Muscle of leg (tissue), 11 donors: Measurements from ENCODE around the gene CDH26. TPM values are rescaled to one million over a fixed set of nuclear protein-coding genes. Genes with fewer than 3 reads are reported as not detected.

Experiments
- DNase-seq: peaks from one replicate; pipeline ENCODE4 v3.0.0; 2013
- H3K27ac ChIP-seq: one replicate; pipeline ENCODE4 v1.5.1; 2013; ENCODE audit warnings: mild to moderate bottlenecking, low read length, control low read depth
- H3K27me3 ChIP-seq: one replicate; pipeline ENCODE4 v1.6.1; 2013; ENCODE audit warnings: low read length; ENCODE audit not compliant: control insufficient read depth, insufficient read depth
- H3K36me3 ChIP-seq: one replicate; pipeline ENCODE4 v1.6.1; 2013; ENCODE audit warnings: low read length; ENCODE audit not compliant: control insufficient read depth, insufficient read depth
- H3K4me1 ChIP-seq: one replicate; pipeline ENCODE4 v1.6.1; 2013; ENCODE audit warnings: low read length; ENCODE audit not compliant: control insufficient read depth, insufficient read depth
- H3K4me3 ChIP-seq: one replicate; pipeline ENCODE4 v1.5.1; 2013; ENCODE audit warnings: low read length, control low read depth
- H3K9me3 ChIP-seq: replicated peaks from 2 replicates; pipeline ENCODE4 v1.6.1; 2013; ENCODE audit warnings: low read depth, low read length; ENCODE audit not compliant: control insufficient read depth
- WGBS: methylation state at CpG from one replicate; pipeline ENCODE4 v1.1.5; 2013; ENCODE audit warnings: missing lambda C conversion rate; ENCODE audit not compliant: insufficient coverage; 5-methylcytosine and 5-hydroxymethylcytosine counted together
- polyA plus RNA-seq, 8 donors: library from polyadenylated mRNA; unstranded; fragments of 120-200 nt; gene quantifications; one replicate each; pipeline versions ENCODE4 v1.2.1 to v1.2.3, GENCODE V29; 2013; ENCODE audit warnings: inconsistent platforms in 1 of 8, low replicate concordance in 1 of 8; ENCODE audit not compliant: insufficient read length in 8 of 8, insufficient read depth in 1 of 8
- total RNA-seq: library from RNA; stranded (reverse); fragments of 120-200 nt; gene quantifications from one replicate; pipeline ENCODE4 v1.2.4, GENCODE V29; 2013

Gene CDH26
- total and polyA plus RNA-seq, 9 donors, result 0.37 to 1.6 (median 0.56) TPM

DNA sequence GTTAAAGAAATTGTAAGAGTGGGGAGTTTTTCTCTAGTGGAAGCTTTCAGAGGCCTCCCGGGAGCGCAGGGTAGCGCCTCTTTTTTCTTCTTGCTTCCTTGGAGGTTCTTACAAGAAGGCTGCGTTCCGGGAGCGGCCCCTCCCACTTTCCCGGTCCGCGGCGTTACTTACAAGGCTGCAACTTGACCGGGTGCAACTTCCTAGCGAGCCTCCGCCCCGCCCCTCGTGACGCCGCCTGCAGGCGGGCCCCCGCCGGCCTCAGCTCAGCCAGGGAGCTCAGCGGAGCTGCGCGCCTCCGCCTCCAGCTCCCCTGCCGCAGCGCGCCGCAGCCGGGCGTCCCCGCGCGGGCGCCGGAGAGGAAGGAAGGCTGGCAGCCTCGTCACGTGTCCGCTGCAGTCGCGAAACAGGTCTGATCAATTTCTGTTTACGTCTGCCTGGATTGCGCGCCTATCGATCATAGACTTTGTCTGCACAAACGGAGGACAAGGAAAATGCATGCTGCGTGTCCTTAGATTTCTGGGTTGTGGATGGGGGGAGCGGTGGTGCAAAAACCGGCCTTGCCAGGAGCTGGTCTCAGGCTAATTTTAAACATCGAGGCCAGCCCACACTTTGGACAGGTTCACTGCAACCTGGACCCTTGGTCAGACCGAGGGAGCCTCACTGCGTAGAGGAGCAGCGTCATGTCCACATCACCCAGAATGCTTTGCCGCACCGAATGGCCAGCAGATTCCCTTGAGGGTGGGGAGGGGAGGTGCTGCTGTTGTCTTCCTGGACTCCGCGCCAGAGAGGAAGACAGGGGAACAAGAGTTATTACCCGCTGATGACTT is 17.9 kb upstream of the CDH26 start, which contains the start of the genes FAM217B and PPP1R3D:
Gene FAM217B (plus strand): TSS at position 261 of the 827 bp plus-strand sequence. CDS start 3,555 bp downstream, outside the sequence.
Gene PPP1R3D (minus strand): TSS at position 177 of the 827 bp plus-strand sequence. CDS start 374 bp downstream, outside the sequence.
- 0% methylated on average over 55 of the region's 57 CpGs for WGBS
- Histone ChIP-seq H3K27ac (peak within 1 kb of the TSS; percentile 96), H3K4me3 (peak within 1 kb of the TSS; percentile 77), H3K9me3 (no peaks in the 10 kb centered on the region), H3K4me1 (peaks cover 31% of the 10 kb centered on the region), H3K36me3 (peaks cover 11% of the 10 kb centered on the region), H3K27me3 (no peaks in the 10 kb centered on the region)
- DNase-seq, result peak; percentile 99

DNA sequence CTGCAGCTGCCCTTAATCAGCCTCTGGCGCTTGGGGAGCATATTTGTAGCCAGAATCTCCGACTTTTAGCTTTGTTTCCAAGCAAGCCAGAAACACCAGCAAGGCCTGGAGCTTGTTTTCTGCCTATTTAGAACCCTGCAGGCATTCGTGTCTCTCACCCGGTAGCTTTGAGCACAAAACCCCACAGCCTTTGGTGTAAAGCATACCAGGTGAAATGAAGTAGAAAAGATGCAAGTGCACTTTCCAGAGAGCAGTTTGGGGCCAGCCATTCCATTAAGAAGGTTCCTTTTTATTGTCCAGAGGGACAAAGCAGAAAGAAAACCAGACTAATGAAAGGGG is 17.3 kb upstream of the CDH26 start:
- H3K4me3 ChIP-seq, result peak overlapping the region; percentile 77
- no peaks in the 10 kb centered on the region for H3K27me3 ChIP-seq
- H3K9me3 ChIP-seq, result no peaks in the 10 kb centered on the region
- peaks cover 34% of the 10 kb centered on the region for H3K4me1 ChIP-seq
- no peak for DNase-seq
- WGBS, result 0% methylated on average over 2 of the region's 4 CpGs
- H3K27ac ChIP-seq, result peak overlapping the region; percentile 96
- peaks cover 11% of the 10 kb centered on the region for H3K36me3 ChIP-seq

DNA sequence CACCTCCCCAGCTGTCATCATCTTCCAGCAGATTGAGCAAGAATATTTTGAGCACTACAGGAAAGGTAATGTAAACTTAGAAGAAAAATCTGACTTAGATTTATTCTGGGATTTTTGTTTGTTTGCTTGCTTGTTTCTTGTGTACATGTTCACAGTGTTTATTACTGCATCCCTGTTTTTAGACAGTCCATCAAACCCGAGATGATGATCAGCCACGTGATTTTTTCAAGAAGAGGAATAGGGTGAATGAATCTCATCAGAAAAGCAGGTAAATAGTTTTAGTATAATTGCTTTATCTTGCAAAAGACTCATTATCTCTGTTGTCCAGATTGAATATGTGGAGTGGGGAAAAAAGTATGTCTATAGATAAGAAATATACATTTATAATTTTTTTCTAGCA is 16.0 kb upstream of the CDH26 start:
- no peak for DNase-seq
- no CpG with 5 or more reads among the region's 2 CpGs for WGBS
- H3K36me3 ChIP-seq, result peaks cover 11% of the 10 kb centered on the region
- H3K4me3 ChIP-seq, result no peak overlapping the region
- no peaks in the 10 kb centered on the region for H3K9me3 ChIP-seq
- H3K27me3 ChIP-seq, result no peaks in the 10 kb centered on the region
- peaks cover 33% of the 10 kb centered on the region for H3K4me1 ChIP-seq
- H3K27ac ChIP-seq, result no peak overlapping the region

DNA sequence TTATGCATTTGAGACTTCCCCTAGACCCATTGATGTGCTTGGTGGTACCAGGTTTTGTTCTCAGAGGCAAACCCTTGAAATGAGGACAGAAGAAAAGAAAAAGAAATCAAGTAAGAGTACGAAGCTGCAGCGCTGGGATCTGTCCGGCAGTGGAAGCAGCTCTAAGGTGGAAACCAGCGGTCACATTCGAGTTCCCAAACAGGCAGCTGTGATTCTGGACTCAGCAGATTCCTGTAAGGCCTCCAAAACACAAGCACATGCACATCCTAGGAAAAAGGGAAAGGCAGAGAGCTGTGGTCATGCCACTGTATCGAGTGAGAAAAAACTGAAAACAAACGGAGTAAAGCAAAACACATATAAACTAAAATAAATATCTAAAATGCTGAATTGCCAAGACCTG is 13.5 kb upstream of the CDH26 start:
- peak overlapping the region; percentile 36 for H3K27ac ChIP-seq
- 57% methylated on average over 4 of the region's 7 CpGs for WGBS
- H3K9me3 ChIP-seq, result no peaks in the 10 kb centered on the region
- peaks cover 11% of the 10 kb centered on the region for H3K36me3 ChIP-seq
- no peaks in the 10 kb centered on the region for H3K27me3 ChIP-seq
- DNase-seq, result peak; percentile 71
- no peak overlapping the region for H3K4me3 ChIP-seq
- peaks cover 18% of the 10 kb centered on the region for H3K4me1 ChIP-seq

DNA sequence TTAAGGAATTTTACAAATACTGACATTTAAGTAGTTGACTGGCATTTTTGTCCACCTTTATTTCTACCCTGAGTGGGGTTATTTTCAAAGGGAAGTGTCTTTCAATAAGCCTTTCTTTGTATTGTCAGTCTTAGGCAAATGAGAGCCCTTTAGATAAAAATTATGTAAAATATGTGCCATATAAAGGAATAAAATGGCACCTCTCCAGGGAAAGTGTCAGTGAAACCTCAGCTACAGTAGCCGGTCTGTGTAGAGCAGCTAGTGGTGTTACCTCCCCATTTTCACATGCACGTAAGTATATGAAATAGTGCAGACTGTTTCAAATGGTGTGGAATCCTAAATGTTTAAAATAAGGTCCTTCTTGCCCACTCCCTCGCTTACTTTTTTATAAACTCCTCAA is 13.0 kb upstream of the CDH26 start:
- Histone ChIP-seq H3K27ac (peak overlapping the region; percentile 36), H3K4me3 (no peak overlapping the region), H3K36me3 (peaks cover 11% of the 10 kb centered on the region), H3K9me3 (no peaks in the 10 kb centered on the region), H3K4me1 (peaks cover 18% of the 10 kb centered on the region), H3K27me3 (no peaks in the 10 kb centered on the region)
- no peak for DNase-seq
- no CpG with 5 or more reads among the region's 3 CpGs for WGBS

DNA sequence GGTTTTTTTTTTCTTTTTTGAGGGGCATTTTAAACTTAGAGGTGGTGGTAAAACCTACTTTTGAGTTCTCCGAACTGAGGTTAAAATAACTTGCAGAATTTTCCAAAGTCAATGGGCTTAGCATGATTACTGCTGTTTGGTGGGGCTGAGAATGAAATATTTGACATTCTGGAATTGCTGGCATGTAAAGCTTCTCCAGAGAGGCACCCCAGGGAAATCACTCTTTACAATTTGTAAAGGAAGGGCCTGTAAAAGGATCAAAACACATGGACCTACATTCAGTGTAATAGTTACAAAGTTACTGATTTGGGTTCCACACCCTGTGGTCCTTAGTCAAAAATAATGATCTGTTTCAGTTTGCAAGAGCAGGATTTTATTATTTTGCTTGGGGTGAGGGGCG is 12.5 kb upstream of the CDH26 start:
- H3K27ac ChIP-seq, result no peak overlapping the region
- no peak overlapping the region for H3K4me3 ChIP-seq
- no peaks in the 10 kb centered on the region for H3K9me3 ChIP-seq
- H3K27me3 ChIP-seq, result no peaks in the 10 kb centered on the region
- H3K36me3 ChIP-seq, result peaks cover 11% of the 10 kb centered on the region
- peaks cover 18% of the 10 kb centered on the region for H3K4me1 ChIP-seq
- DNase-seq, result no peak
- WGBS, result no CpG with 5 or more reads among the region's 2 CpGs

DNA sequence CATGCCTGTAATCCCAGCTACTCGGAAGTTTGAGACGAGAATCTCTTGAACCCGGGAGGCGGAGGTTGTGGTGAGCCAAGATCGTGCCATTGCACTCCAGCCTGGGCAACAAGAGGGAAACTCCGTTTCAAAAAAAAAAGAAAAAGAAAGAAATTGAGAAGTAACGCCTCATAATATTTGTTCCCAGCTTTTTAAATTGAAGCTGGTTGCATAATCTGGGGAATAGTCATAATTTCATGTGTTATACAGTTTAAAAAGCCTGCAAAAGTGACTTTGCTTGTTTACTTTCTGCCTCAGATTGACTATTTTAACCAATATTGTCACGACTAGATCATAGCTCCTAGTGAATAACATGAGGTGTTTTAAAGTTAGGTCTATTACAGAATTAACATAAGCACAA is 10.8 kb upstream of the CDH26 start:
- H3K4me3 ChIP-seq, result no peak overlapping the region
- no peak overlapping the region for H3K27ac ChIP-seq
- peaks cover 18% of the 10 kb centered on the region for H3K4me1 ChIP-seq
- 92% methylated on average over 5 of the region's 8 CpGs for WGBS
- H3K9me3 ChIP-seq, result no peaks in the 10 kb centered on the region
- peaks cover 11% of the 10 kb centered on the region for H3K36me3 ChIP-seq
- H3K27me3 ChIP-seq, result no peaks in the 10 kb centered on the region
- no peak for DNase-seq

DNA sequence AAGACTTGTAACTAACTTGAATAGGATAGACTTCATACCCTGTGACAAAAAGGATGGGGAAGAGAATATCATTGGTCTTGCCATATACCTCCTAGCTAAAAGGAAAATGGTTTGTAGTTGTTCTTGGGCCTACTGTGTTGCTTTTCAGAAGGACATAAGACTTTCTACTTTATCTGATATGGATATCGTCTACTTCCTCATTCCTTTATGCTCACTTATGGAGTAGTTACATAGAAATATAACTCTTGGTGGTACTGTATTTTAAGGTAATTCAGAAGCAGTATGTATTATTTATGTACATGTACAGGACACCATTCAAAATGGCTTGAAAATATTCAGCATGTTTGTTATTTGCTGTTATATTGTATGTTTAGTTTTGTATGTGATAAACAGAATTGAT is 10.0 kb upstream of the CDH26 start:
- H3K4me1 ChIP-seq, result peaks cover 18% of the 10 kb centered on the region
- WGBS, result no CpG with 5 or more reads among the region's 1 CpG
- no peaks in the 10 kb centered on the region for H3K27me3 ChIP-seq
- DNase-seq, result no peak
- H3K36me3 ChIP-seq, result peaks cover 11% of the 10 kb centered on the region
- no peak overlapping the region for H3K4me3 ChIP-seq
- no peaks in the 10 kb centered on the region for H3K9me3 ChIP-seq
- H3K27ac ChIP-seq, result no peak overlapping the region

DNA sequence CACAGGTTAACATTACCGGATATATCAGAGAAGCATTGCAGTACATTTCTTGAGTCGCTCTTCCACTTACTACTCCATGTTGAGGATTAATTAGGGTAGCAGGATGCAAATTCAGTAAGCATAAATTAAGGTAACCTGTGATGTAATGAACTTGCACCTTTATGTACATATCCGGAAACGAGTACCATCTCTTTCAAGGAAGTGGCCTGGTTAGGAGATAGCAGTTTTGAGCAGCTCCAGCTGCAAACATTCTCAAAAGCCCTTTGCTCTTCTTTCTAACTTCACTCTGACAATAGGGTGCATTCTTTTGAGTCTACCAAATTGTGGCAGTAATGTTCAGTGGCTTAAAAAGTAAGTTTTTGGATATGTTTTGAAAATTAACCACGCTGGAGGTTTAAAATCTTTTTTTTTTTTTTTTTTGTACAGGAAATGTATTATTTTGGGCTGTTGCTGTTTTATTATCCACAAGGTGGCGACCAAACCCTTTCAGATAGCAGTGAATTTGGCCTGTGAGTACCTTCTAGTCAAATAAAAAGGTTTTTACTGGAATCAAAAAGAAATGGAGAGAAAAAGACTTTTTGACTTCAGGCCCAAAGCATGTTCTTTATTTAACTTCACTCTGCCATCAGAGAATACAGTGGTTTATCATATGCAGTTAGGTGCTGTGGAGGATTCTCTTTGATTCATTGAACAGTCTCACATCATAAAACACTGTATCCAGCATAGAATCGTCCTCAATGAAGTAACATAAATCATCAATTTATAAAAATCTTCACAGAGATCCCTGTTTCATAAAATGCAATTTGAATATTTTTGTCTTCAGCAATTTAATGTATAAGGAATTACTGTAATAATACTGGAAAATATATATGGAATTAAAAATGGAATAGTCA is 9.1 kb upstream of the CDH26 start:
- Histone ChIP-seq H3K9me3 (no peaks in the 10 kb centered on the region), H3K36me3 (peaks cover 8% of the 10 kb centered on the region), H3K27ac (no peak overlapping the region), H3K27me3 (no peaks in the 10 kb centered on the region), H3K4me3 (no peak overlapping the region), H3K4me1 (peaks cover 15% of the 10 kb centered on the region)
- DNase-seq, result peak; percentile 85
- no CpG with 5 or more reads among the region's 7 CpGs for WGBS

DNA sequence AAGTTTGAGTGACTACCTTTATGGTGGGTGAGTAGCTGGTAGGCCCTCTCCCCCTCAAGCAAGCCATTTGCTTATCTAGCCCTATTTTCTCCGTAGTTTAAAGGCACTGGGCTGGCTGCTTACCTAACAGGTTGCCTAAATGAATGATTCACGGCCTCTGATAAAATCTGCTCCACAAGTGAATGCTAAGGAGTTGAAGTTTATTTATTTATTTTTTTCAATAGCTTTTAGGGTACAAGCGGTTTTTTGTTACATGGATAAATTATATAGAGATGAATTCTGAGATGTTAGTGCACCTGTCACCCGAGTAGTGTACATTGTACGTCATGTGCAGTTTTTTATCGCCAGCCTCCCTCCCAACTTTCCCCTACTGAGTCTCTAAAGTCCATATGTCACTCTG is 8.3 kb upstream of the CDH26 start:
- Histone ChIP-seq H3K4me3 (no peak overlapping the region), H3K9me3 (no peaks in the 10 kb centered on the region), H3K27me3 (no peaks in the 10 kb centered on the region), H3K36me3 (no peaks in the 10 kb centered on the region), H3K4me1 (peaks cover 6% of the 10 kb centered on the region), H3K27ac (no peak overlapping the region)
- DNase-seq, result no peak
- no CpG with 5 or more reads among the region's 6 CpGs for WGBS
